Activated CD8-positive, alpha-beta T cell treated with anti-CD3 and anti-CD28 coated beads, Interleukin-2, amount 10 ng/mL, durations not matched to agents 7 days and 5 days (primary cell): ENCODE measurements around the gene GSTO2. TPM values are rescaled to one million over a fixed set of nuclear protein-coding genes. Genes with fewer than 3 reads are reported as not detected.

Experiments used
- ATAC-seq: fragments of 150-1000 bp; cut with Tn5 transposase; one replicate; pipeline ENCODE4 v1.10.0; 2021; ENCODE audit warnings: moderate library complexity
- CTCF ChIA-PET: fragments of 350-600 bp; sonication (Branson Sonifier 250); formaldehyde crosslinking; loops from one replicate; lab custom pipeline; 2021; ENCODE audit warnings: antibody characterized with exemption; lab: Charles Lee
- POLR2A ChIA-PET: fragments of 350-600 bp; sonication (Branson Sonifier 250); formaldehyde crosslinking; loops from one replicate; lab custom pipeline; 2021; ENCODE audit warnings: antibody characterized with exemption; lab: Charles Lee
- DNase-seq: peaks from one replicate; pipeline ENCODE4 v3.0.0-alpha.2; 2020
- H3K27ac Mint-ChIP-seq: one replicate; pipeline ENCODE4 v1.8.0; 2021; ENCODE audit warnings: mild to moderate bottlenecking, mixed read lengths
- H3K27me3 Mint-ChIP-seq: one replicate; pipeline ENCODE4 v1.8.0; 2021; ENCODE audit warnings: low read depth, mixed read lengths
- H3K36me3 Mint-ChIP-seq: one replicate; pipeline ENCODE4 v1.8.0; 2021; ENCODE audit warnings: low read depth, mixed read lengths
- H3K4me1 Mint-ChIP-seq: one replicate; pipeline ENCODE4 v1.8.0; 2021; ENCODE audit warnings: low read depth, mixed read lengths
- H3K4me3 Mint-ChIP-seq: one replicate; pipeline ENCODE4 v1.8.0; 2021; ENCODE audit warnings: mild to moderate bottlenecking, mixed read lengths
- H3K9me3 Mint-ChIP-seq: one replicate; pipeline ENCODE4 v1.8.0; 2022; ENCODE audit warnings: mixed read lengths; ENCODE audit not compliant: insufficient read depth
- total RNA-seq, 2 experiments: library from RNA; stranded (reverse); gene quantifications; one replicate each; pipeline ENCODE4 v1.2.3, GENCODE V29; 2021

Gene GSTO2
- total RNA-seq, 2 experiments from 2014 or later, result 0.94 to 1.2 TPM

GRCh38 chr10:104281694-104282093 lies 12.7 kb downstream of the GSTO2 start:
- POLR2A ChIA-PET, result no interaction called here
- Mint-ChIP-seq H3K4me1 (no peaks in the 10 kb centered on the region), H3K9me3 (no peaks in the 10 kb centered on the region), H3K27me3 (peaks cover 26% of the 10 kb centered on the region), H3K27ac (no peak overlapping the region), H3K4me3 (no peak overlapping the region), H3K36me3 (no peaks in the 10 kb centered on the region)
- CTCF ChIA-PET, result interaction anchor here (9.2 to 12.1 kb wide), 2 partner anchors 6 to 70 kb away, joined by 152 to 265 read pairs; partner anchors contain the start of gene CFAP58
- no peak for ATAC-seq
- DNase-seq, result no peak

- Mint-ChIP-seq H3K36me3 (no peaks in the 10 kb centered on the region), H3K9me3 (no peaks in the 10 kb centered on the region), H3K27me3 (peaks cover 24% of the 10 kb centered on the region), H3K4me3 (no peak overlapping the region), H3K27ac (no peak overlapping the region), H3K4me1 (no peaks in the 10 kb centered on the region)
- ATAC-seq (no peak), DNase-seq (no peak)
- ChIA-PET CTCF (interaction anchor here (3.1 to 12.0 kb wide), 2 partner anchors 6 to 66 kb away, joined by 27 to 265 read pairs; no protein-coding TSS in a partner anchor), POLR2A (no interaction called here)
Observed at GRCh38 chr10:104284846-104285245, 15.9 kb downstream of the GSTO2 start.

GRCh38 chr10:104286939-104287338 lies 18.0 kb downstream of the GSTO2 start:
- Mint-ChIP-seq H3K4me3 (no peak overlapping the region), H3K36me3 (no peaks in the 10 kb centered on the region), H3K27ac (no peak overlapping the region), H3K4me1 (peaks cover 7% of the 10 kb centered on the region), H3K27me3 (peaks cover 28% of the 10 kb centered on the region), H3K9me3 (no peaks in the 10 kb centered on the region)
- ChIA-PET CTCF (interaction anchor here (1.0 to 12.0 kb wide), 6 partner anchors 8 to 66 kb away, joined by 3 to 265 read pairs (median 16); partner anchors contain the start of gene CFAP58), POLR2A (interaction anchor here (0.5 kb wide), 1 partner anchor 54 kb away, joined by 3 read pairs; no protein-coding TSS in a partner anchor)
- DNase-seq, result no peak
- ATAC-seq, result no peak

- ATAC-seq, result no peak
- Mint-ChIP-seq H3K27ac (no peak overlapping the region), H3K4me3 (no peak overlapping the region), H3K36me3 (no peaks in the 10 kb centered on the region), H3K9me3 (no peaks in the 10 kb centered on the region), H3K27me3 (peaks cover 23% of the 10 kb centered on the region), H3K4me1 (peaks cover 13% of the 10 kb centered on the region)
- ChIA-PET POLR2A (no interaction called here), CTCF (interaction anchor here (1.7 to 12.0 kb wide), 4 partner anchors 10 to 61 kb away, joined by 4 to 368 read pairs (median 146); partner anchors contain the start of gene CFAP58)
- no peak for DNase-seq
Observed at GRCh38 chr10:104288355-104288754, 19.4 kb downstream of the GSTO2 start.

GRCh38 chr10:104291439-104291951 lies 22.5 kb downstream of the GSTO2 start:
- DNase-seq (peak; percentile 93), ATAC-seq (peak; percentile 98)
- peaks cover 32% of the 10 kb centered on the region for H3K27me3 Mint-ChIP-seq
- peaks cover 13% of the 10 kb centered on the region for H3K4me1 Mint-ChIP-seq
- no peaks in the 10 kb centered on the region for H3K36me3 Mint-ChIP-seq
- no peak overlapping the region for H3K27ac Mint-ChIP-seq
- no peaks in the 10 kb centered on the region for H3K9me3 Mint-ChIP-seq
- CTCF ChIA-PET, result interaction anchor here (0.6 to 12.0 kb wide), 26 partner anchors 8 to 347 kb away, joined by 3 to 368 read pairs (median 4); partner anchors contain the start of genes CFAP58, GSTO1, GSTO2 and ITPRIP
- POLR2A ChIA-PET, result interaction anchor here (0.6 to 1.9 kb wide), 4 partner anchors 37 to 427 kb away, joined by 3 to 8 read pairs (median 4); partner anchors contain the start of genes GSTO1 and ITPRIP
- no peak overlapping the region for H3K4me3 Mint-ChIP-seq

- no peak overlapping the region for H3K4me3 Mint-ChIP-seq
- H3K27me3 Mint-ChIP-seq, result peaks cover 28% of the 10 kb centered on the region
- no peaks in the 10 kb centered on the region for H3K36me3 Mint-ChIP-seq
- H3K27ac Mint-ChIP-seq, result no peak overlapping the region
- CTCF ChIA-PET, result interaction anchor here (1.0 to 12.0 kb wide), 10 partner anchors 13 to 119 kb away, joined by 3 to 368 read pairs (median 24); partner anchors contain the start of genes CFAP58, GSTO1, GSTO2 and ITPRIP
- ATAC-seq (no peak), DNase-seq (no peak)
- POLR2A ChIA-PET, result interaction anchor here (1.3 kb wide), 1 partner anchor 58 kb away, joined by 4 read pairs; no protein-coding TSS in a partner anchor
- H3K4me1 Mint-ChIP-seq, result peaks cover 13% of the 10 kb centered on the region
- no peaks in the 10 kb centered on the region for H3K9me3 Mint-ChIP-seq
Observed at GRCh38 chr10:104293011-104293410, 24.0 kb downstream of the GSTO2 start.

GRCh38 chr10:104293781-104294321 lies 24.9 kb downstream of the GSTO2 start:
- Mint-ChIP-seq H3K27ac (no peak overlapping the region), H3K36me3 (no peaks in the 10 kb centered on the region), H3K9me3 (no peaks in the 10 kb centered on the region), H3K27me3 (peaks cover 28% of the 10 kb centered on the region), H3K4me3 (no peak overlapping the region), H3K4me1 (peaks cover 13% of the 10 kb centered on the region)
- ChIA-PET POLR2A (interaction anchor here (1.3 kb wide), 1 partner anchor 57 kb away, joined by 4 read pairs; no protein-coding TSS in a partner anchor), CTCF (interaction anchor here (1.0 to 12.0 kb wide), 6 partner anchors 12 to 56 kb away, joined by 3 to 368 read pairs (median 100); partner anchors contain the start of genes CFAP58, GSTO2 and ITPRIP)
- DNase-seq (no peak), ATAC-seq (no peak)

- ChIA-PET POLR2A (interaction anchor here (0.7 kb wide), 1 partner anchor 14 kb away, joined by 3 read pairs; no protein-coding TSS in a partner anchor), CTCF (interaction anchor here (1.2 to 9.2 kb wide), 5 partner anchors 9 to 53 kb away, joined by 5 to 368 read pairs (median 14); partner anchors contain the start of gene CFAP58)
- H3K9me3 Mint-ChIP-seq, result peaks cover 3% of the 10 kb centered on the region
- peaks cover 3% of the 10 kb centered on the region for H3K36me3 Mint-ChIP-seq
- peak overlapping the region; percentile 11 for H3K27ac Mint-ChIP-seq
- H3K4me1 Mint-ChIP-seq, result peaks cover 22% of the 10 kb centered on the region
- peaks cover 11% of the 10 kb centered on the region for H3K27me3 Mint-ChIP-seq
- DNase-seq (no peak), ATAC-seq (no peak)
- no peak overlapping the region for H3K4me3 Mint-ChIP-seq
Observed at GRCh38 chr10:104296687-104297436, 27.9 kb downstream of the GSTO2 start.

- H3K9me3 Mint-ChIP-seq, result peaks cover 14% of the 10 kb centered on the region
- H3K4me3 Mint-ChIP-seq, result no peak overlapping the region
- peaks cover 20% of the 10 kb centered on the region for H3K4me1 Mint-ChIP-seq
- ATAC-seq (no peak), DNase-seq (peak; percentile 48)
- H3K36me3 Mint-ChIP-seq, result peaks cover 9% of the 10 kb centered on the region
- ChIA-PET POLR2A (interaction anchor here (1.6 kb wide), 1 partner anchor 40 kb away, joined by 4 read pairs; the partner anchor contains the start of gene ITPRIP), CTCF (interaction anchor here (0.8 to 9.2 kb wide), 8 partner anchors 7 to 54 kb away, joined by 3 to 368 read pairs (median 4); partner anchors contain the start of gene CFAP58)
- H3K27ac Mint-ChIP-seq, result no peak overlapping the region
- peaks cover 11% of the 10 kb centered on the region for H3K27me3 Mint-ChIP-seq
Observed at GRCh38 chr10:104297697-104298660, 29.0 kb downstream of the GSTO2 start.
